NK-92 (cell line): ENCODE results near the gene IRF2BP2.
"Not testable (repeated sequence)": the region's sequence is repeated elsewhere in the genome, so short reads cannot be mapped to it uniquely, and the experiment has no call there.

ENCODE experiments used
- DNase-seq: peaks from one replicate; lab custom pipeline; 2025; ENCODE audit not compliant: unreplicated experiment; lab: John Stamatoyannopoulos, UW

The IRF2BP2 gene

DNA sequence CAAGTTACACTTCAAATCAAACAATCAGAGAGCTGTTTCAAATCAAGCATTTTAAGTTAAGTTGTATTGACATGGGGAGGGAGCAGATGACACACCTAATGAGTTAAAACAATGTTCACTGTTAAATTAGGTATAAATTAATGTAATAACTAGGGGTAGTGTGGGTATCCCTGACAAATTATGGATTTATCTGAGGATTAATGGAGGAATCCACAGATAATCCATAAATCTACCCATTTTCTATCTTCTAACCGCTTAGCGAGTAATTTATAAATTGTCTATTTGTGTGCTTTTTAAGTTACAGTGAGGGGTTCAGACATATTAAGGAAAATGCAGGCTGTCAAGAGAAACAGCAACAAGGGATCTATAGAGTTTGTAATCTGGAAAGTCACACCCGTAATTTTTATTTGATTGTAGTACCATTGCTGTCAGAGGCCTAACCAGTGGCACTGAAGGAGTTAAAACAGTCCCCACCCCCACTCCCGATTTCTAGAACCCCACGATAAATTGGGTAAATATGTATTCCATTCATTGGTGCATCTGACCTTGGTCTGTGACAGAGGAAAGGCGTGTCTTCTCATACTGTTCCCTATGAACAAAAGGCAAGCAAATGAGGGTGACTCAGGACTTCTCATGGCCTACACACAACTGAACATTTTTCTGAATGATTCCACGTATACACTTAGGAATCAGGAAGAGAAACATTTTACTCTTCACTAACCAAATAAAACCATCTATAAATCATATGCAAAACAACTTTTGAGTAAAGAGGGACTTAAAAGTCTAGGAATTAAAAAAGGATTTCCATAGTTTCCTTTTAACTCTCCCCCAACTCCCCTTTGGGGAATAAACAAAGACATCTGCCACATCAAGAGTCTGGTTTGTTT is 7.4 kb downstream of the IRF2BP2 start:
- no peak for DNase-seq

DNA sequence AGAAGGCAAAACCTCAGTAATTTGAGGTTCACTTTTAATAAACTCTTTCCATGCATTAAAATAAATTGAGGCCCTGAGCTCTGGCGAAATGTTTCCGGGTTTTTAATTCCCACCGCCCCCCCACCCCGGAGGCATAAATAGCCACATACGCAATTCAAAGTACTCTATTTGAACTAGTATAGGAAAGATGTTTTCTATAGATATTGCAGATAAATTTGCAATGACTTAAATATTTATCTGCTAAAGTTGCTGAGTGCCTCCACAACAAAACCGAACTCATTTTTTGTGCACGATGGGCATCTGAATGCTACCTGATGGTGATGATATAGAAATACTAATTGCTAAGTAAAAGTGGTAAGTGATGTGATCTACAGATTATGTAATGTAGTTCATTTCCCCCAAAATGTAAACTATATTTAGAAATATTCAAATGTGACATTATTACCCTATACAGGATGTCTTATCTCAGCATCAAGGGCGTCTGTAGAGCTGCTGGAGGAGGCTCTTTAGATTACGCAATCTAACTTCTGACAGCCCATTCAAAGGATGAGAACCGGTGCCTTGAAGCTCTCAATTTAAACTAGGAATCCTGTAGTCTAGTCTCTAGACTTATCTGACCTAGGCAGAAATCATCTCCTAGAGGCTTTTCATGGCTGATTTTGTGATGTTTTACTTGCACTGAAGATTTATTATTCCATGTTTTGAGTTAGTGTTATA is 8.5 kb downstream of the IRF2BP2 start:
- no peak for DNase-seq

DNA sequence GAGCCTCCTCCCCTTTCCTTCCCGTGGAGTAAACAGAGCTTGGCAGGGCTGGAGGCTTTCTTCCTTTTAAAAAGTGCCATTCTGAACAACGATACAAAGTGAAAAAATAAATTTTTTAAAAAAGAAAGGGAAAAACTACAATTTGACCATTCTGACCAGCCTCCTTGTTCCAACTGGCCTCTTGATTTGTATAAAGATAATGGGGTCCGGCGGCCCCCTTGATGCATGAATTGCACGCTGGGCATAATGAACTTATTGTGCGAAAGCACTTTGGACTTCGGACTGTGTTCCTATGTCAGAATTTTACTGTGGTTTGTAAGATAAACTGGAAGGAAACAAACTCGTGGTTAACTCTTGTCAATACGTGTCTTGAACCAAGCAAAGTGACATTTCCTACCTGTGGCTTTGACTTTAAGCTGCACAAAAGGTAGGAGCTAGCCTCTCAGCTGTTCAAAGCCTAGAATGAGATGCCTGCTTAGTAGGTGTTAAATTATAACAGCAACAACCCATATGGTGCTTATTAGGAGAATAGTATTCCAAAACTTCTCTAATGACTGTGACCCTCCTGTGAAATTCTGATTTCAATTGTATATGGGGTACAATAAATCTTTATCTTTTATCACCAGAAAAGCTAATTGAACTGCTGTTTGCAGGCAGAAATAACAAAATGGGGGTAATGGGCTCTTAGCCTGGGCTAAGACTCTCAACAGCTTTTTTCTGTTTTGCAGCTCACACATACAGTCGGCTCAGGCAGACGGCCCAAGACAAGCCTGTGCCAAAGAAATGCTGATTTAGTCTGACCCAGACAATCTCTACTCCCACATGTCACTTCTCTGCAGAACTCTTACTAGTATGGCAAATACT is 9.3 kb downstream of the IRF2BP2 start:
- no peak for DNase-seq

DNA sequence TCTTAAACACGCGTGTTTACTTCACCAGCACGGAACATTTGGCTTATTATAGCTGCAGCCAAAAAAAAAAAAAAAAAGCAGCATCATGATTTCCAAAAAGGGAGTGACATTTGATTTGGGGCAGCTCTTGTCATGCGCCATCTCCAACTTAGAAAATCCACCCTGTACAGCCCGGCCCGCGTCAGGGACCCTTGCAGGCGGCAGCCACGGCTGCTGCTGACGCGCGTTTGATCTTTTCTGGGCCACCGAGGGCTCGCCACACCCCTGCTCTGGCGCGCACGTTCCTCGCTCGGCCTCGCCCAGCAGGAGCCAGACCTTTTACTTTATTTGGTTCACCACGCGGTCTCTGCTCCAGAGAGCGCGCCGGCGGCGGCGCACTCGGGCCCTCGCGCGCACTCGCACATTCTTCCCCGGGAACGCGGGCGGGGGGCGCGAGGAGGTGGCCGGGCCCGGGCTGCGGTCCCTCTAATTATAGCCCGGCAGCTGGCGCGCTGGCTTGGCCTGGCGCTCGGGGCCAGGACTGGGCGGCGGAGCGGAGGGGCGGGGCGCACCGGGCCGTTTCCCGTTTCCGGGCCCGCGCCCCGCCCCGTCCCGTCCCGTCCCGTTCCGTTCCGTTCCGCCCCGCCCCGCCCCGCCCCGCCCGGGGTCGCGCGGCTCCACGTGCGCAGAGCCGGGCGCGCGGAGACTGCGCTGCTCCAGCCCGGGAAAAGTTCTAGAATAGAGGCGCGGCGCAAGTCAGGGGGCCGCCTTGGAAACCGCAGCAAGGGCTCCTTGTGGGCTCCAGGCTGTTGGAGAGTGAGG is 10.2 kb downstream of the IRF2BP2 start:
- no peak for DNase-seq

DNA sequence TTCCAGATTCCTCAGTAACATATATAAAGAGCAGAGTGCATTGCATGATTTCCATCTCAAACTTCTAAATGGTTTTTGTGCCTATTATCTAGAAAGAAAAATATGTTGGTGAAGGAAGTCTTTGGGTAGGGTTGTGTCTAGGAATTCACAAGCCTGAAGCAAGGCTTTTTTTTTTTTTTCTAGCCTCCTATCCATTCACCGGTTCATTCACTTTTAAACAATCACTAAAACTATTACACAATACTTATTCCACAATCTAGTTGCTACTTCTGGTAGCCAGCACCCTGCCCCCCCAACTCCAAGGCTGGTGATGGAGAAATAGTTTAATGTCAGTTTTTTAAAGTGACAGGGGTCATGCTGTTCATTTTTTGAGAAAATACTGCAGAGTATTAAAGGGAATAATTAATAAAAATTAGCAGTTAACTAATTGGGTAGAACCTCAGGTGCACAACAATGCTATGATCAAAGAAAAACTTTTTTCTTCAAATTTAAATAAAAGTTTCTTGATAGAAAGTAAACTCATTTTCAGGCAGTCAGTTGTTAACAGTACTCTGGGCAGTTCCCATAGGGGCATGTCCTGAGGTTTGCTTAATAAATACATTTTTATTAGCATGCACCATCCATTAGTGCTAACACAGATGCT is 10.9 kb downstream of the IRF2BP2 start:
- DNase-seq, result no peak

DNA sequence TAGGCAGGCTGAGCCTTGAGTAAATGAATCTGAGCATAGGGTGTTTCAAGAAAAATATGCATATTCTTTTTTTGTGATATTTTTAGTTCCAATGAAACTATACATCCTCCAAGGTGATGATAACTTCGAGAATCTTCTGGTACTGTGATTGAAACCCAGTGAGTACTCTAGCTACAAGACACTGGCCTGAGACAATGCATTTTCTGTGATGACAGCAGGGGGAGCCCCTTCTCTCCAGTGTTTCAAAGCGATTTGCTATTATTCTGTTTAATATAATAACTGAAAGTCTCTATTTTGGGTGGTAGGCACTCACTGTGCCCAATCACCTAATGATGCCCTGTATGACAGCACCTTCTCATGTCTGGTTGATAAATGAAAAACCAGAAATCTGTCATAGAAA is 12.1 kb downstream of the IRF2BP2 start:
- no peak for DNase-seq

DNA sequence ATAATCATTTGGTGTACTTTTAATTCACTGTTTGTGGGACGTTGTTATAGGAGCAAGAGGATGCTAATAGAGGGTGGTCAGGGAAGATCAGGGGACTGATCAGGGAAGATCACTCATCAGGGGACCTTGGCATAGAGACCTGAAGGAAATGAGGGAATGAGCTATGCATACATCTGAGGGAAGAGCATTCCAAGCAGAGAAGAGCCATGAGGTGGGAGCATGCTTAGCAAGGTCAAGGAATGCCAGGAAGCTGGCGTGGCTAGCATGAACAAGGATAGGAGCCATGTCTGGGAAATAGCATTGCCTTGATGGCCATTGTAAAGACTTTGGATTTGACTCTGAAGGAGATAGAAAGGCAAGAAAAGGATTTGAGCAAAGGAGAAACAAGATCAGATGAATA is 14.1 kb downstream of the IRF2BP2 start:
- no peak for DNase-seq

DNA sequence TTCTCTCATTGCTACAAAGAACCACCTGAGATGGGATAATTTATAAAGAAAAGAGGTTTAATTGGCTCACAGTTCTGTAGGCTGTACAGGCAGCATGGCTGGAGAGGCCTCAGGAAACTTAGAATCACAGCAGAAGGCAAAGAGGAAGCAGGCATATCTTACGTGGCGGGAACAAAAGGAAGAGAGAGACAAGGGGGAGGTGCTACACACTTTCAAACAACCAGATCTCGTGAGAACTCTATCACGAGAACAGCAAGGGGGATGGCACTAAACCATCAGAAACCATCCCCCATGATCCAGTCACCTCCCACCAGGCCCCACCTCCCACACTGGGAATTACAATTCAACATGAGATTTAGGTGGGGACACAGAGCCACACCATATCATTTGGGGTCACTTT is 15.4 kb downstream of the IRF2BP2 start:
- DNase-seq, result not testable (repeated sequence)

DNA sequence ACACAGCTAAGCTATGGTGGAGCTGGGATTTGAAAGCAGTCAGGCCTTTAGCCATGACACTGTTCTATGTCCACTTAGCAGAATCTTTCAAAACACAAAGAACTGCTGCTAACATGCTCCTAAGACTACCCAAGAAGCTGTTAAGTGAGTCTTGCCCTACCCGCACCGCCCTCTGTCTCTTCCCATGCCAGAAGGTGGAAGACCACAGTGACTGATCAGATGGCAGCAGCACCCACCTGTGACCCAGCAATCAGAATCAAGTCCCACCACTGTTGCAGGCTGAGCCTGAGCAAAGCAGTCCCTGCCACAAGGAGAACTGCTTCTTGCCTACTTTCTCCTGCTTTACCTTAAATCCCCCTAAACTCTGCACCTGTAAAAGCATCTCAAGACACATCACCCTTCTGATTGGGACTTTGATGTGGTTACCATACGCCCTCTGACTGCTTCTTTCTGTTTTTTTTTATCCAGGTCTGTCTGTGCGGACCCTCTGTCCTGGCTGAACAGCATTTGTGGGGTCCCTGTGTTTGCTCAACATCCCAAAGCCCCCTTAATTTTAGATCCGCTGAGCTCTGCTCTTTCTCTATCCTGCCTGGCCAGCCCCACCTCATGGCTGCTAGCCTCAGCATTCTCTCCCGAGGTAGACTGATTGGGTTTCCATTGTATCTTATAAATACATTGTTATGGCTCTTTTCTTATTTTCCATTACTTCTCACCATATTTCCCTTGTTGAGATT is 16.0 kb downstream of the IRF2BP2 start:
- DNase-seq, result no peak

DNA sequence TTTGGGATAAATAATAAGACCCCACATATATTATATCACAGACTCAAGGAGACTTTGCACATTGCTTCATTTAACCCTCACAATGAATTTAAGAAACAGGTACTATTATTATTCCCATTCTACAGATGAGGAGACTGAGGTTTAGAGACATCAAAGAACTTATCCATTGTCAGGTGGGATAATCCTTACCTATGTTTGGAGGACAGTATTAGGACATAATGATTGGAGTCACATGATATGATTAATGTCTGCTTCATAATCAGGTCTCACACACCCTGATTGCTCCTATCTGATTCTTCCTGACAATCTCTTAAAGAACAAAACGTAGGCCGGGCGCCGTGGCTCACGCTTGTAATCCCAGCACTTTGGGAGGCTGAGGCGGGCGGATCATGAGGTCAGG is 16.9 kb downstream of the IRF2BP2 start:
- no peak for DNase-seq

DNA sequence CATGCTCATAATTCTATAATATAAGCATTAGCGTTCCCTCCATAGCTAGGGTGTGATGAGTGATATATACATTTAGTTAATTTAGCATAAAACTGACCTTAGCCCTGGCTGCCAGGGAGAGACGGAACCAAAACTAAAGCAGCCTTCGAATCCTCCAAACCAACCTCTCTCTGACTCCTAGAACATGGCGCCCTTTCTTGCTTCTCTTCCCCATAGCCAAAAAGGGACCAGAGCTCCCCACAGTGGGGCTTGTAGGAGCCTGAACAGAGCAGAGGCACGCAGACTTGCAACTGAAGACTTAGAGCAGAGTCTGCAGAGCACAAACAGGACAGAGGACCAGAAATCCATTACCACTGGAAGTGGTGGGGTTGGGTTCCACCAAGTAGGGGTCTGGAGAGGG is 17.7 kb downstream of the IRF2BP2 start:
- no peak for DNase-seq

DNA sequence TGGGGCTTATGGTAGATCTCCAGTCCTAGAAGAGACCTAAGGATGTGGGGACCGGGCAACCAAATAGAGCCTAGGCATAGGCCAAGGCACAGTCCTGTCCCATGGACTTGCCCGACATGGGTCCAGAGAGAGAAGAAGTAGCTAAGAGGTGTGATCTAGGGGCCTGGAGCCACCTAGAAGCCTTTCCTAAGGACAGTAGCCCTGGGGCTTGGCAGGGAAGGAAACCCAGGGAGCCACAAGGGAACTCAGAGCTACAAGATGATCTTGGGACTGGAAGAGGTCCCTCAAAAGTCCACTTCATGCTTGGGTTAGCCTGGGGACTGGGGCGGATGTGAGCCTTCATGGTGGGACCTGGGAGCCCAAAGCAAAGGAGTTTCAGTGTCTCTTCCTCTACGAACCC is 18.8 kb downstream of the IRF2BP2 start:
- no peak for DNase-seq

DNA sequence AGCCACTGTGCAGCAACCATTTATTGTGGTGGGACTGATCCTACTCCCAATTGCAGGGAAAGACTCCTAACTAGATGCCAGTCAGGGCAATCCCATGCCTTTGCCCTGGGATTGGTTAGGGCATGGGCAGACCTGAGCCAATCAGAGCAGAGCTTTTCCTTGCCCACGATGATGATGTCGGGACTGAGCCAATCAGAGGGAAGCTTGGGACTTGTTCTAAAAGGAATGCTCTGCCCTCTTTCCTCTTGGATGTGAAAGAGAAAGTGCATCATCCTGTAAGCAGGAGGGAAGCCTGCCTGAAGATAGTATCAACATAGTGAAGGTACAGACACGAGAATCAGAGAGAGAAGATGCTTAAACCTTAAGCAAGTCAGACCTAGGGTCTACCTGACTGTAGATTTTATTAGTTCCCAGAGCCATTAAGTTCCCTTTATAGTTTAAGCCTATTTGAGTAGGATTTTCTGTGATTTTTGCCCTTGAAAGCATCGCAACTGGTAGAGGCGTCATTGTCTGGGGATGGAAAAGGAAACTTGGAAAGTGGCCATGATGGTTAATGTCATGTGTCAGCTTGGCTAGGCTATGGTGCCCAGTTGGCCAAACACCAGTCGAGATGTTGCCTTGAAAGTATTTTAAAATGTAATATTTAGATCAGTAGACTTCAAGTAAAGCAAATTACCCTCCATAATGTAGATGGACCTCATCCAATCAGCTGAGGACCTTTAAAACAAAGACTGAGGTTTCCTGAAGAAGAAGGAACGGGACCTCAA is 19.9 kb downstream of the IRF2BP2 start:
- DNase-seq, result no peak

DNA sequence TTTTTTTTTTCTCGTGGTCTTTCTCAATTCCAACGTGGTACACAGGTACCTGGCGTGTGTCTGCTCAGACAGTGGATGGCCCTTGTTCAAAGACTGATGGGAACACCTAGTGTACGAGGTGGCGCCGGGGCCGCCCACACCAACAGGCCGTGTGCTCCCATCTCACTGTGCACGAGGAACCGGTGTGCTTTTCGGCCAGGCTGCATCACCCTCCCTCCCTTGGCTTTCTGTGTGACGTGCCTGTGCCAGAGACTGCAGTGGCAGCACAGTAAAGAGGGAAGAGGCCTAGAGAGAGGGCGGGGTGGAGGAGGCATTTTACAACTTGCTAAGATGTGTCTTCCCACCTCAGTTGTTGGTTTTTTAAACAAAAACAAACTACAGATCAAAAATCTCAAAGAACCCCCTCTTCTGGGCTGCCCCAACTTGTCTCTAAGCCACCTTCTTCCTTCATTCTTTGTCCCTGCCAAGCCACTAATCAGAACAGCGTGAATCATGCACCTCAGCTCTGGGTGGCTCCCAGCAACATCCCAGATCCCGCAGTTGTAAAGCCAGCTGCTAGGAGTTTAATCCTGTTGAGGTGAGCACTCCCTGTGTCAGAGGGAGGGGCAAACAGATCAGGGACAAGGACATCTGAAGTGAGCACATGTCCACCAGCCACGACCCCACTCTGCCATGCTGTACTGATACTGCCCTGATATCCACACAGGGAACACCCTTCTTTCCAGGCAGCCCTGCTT is 20.7 kb downstream of the IRF2BP2 start:
- no peak for DNase-seq

DNA sequence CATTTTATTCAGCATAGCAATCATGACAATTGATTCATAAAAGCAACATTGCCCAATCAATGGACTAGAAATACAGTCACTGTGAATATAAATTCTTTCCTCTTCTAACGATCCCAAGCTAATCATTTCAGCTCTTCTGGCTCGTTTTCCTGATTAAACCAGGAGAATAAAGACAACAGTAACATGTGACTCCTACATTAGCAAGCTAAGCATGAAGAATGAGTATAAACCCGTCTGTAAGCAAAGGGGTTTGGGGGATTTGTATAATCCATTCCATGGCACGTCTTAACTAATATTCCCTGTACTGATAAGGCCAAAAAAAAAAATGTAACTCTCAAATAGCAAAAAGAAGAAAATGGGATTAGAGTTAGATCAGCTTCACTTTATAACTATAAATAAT is 21.6 kb downstream of the IRF2BP2 start:
- DNase-seq, result no peak

DNA sequence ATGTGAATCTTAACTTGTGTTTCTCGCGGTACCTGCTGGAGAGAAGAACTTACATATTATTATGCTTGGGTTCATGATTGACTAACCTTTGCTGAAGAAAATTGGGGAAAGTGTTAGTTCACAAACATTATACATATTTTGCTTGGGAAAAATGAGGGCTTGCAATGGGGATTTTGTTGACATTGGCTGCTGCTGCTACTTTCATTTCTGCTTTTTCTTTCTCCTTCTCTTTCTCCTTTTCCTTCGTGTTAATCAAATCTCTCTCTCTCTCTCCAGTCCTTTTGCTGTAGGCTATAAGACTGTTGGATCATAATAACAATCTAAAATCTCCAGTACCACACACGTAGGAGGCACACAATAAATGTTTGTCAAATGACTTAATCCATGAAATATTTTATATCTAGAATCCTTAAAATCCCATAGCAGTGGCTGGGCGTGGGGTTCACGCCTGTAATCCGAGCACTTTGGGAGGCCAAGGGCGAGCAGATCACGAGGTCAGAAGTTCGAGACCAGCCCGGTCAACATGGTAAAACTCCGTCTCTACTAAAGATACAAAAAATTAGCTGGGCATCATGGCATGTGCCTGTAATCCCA is 23.0 kb downstream of the IRF2BP2 start:
- DNase-seq, result no peak

DNA sequence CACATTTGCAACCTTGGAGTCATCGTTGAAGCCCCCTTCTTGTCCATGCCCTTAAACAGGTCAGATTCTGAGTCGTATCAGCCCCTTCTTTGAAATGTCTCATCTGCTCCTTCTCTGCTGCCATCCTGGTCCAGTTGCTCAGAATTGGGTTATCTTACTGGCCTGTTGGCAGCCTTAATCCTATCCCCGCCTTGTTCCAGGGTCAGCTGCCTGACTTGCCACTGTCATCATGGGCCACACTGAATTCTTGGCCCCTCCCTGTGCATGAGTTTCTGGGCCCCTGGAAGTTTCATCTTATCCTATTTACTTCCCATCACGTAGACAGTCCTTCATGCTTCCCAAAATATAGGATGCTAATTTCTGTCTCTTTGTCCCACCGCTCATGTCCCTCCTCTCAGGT is 23.7 kb downstream of the IRF2BP2 start:
- no peak for DNase-seq
